Progenitor cell of endocrine pancreas (in vitro differentiated cells): Measurements from ENCODE around the gene IQCC. TPM values are rescaled to one million over a fixed set of nuclear protein-coding genes. Genes with fewer than 3 reads are reported as not detected.

Source experiments
- DNase-seq: peaks from one replicate; pipeline ENCODE4 v3.0.0; 2021; ENCODE audit warnings: low spot score; ENCODE audit not compliant: unreplicated experiment
- H3K27ac Mint-ChIP-seq: 2 replicates; pipeline ENCODE4 v1.8.0; 2021; ENCODE audit warnings: mild to moderate bottlenecking, moderate library complexity, mixed read lengths
- H3K27me3 Mint-ChIP-seq: 2 replicates; pipeline ENCODE4 v1.8.0; 2021; ENCODE audit warnings: mixed read lengths
- H3K36me3 Mint-ChIP-seq: 2 replicates; pipeline ENCODE4 v1.8.0; 2022; ENCODE audit warnings: mixed read lengths; ENCODE audit not compliant: insufficient read depth
- H3K4me1 Mint-ChIP-seq: 2 replicates; pipeline ENCODE4 v1.8.0; 2021; ENCODE audit warnings: low read depth, mixed read lengths
- H3K4me3 Mint-ChIP-seq: 2 replicates; pipeline ENCODE4 v1.8.0; 2021; ENCODE audit warnings: low read depth, mild to moderate bottlenecking, moderate library complexity, mixed read lengths
- H3K9me3 Mint-ChIP-seq: 2 replicates; pipeline ENCODE4 v1.8.0; 2021; ENCODE audit warnings: low read depth, mixed read lengths
- total RNA-seq: library from RNA; stranded (reverse); gene quantifications from 2 replicates; pipeline ENCODE4 v1.2.1, GENCODE V29; 2021
- TF ChIP-seq, protein P1 (sequence below): fragments of 200-600 bp; sonication (generic); IDR thresholded peaks from one replicate; pipeline ENCODE4 v1.5.0; 2021; ENCODE audit warnings: antibody characterized with exemption, mild to moderate bottlenecking; ENCODE audit not compliant: unreplicated experiment

Gene IQCC
- total RNA-seq, 1 donor from 2014 or later, result 5.1 TPM

GRCh38 chr1:32250893-32251716 is 45.6 kb downstream of the IQCC start, which contains the start of gene LCK:
TSS of gene LCK (plus strand) at chr1:32251265. CDS start at chr1:32274330, 23,065 bp downstream.
- Mint-ChIP-seq H3K27me3 (peaks cover 11% of the 10 kb centered on the region), H3K4me3 (peak within 1 kb of the TSS; percentile 11), H3K9me3 (no peaks in the 10 kb centered on the region), H3K36me3 (no peaks in the 10 kb centered on the region), H3K4me1 (peaks cover 13% of the 10 kb centered on the region), H3K27ac (peak within 1 kb of the TSS; percentile 89)
- DNase-seq, result no peak
- TF ChIP-seq, protein P1, sequence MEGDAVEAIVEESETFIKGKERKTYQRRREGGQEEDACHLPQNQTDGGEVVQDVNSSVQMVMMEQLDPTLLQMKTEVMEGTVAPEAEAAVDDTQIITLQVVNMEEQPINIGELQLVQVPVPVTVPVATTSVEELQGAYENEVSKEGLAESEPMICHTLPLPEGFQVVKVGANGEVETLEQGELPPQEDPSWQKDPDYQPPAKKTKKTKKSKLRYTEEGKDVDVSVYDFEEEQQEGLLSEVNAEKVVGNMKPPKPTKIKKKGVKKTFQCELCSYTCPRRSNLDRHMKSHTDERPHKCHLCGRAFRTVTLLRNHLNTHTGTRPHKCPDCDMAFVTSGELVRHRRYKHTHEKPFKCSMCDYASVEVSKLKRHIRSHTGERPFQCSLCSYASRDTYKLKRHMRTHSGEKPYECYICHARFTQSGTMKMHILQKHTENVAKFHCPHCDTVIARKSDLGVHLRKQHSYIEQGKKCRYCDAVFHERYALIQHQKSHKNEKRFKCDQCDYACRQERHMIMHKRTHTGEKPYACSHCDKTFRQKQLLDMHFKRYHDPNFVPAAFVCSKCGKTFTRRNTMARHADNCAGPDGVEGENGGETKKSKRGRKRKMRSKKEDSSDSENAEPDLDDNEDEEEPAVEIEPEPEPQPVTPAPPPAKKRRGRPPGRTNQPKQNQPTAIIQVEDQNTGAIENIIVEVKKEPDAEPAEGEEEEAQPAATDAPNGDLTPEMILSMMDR, result no peak

- DNase-seq, result no peak
- Mint-ChIP-seq H3K27ac (no peak overlapping the region), H3K4me3 (no peak overlapping the region), H3K9me3 (no peaks in the 10 kb centered on the region), H3K36me3 (no peaks in the 10 kb centered on the region), H3K4me1 (peaks cover 5% of the 10 kb centered on the region), H3K27me3 (peaks cover 11% of the 10 kb centered on the region)
- TF ChIP-seq, protein P1, result no peak
Measured at GRCh38 chr1:32255072-32256071, 49.9 kb downstream of the IQCC start.

DNA sequence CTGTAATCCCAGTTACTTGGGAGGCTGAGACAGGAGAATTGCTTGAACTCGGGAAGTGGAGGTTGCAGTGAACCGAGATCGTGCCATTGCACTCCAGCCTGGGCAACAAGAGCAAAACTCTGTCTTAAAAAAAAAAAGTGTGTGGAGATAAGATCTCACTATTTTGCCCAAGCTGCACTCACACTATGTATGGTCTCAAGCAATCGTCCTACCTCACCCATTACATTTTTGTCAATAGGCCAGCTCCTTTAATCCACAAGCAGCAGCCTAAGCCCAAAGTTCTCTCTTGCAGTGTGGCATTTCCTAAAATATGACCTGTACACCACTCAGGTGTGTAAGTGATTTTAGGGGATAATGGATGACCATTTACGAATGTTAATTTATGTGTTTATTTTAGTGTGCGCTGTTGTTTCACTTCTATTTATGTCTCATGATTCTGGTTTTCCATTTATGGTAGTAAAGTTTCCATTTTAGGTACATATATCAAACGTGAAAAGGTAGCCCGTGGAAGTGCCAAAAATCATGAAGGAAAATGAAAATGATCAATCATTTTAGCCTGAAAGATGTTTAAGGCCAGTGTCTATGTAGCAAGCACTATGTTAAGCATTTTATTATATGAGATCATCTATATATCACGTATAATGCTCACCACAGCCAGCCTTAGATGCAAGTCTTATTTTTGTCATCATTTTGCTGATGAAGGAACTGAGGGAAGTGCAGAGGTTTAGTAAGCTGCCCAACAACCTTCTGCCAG is 51.2 kb downstream of the IQCC start:
- no peaks in the 10 kb centered on the region for H3K4me1 Mint-ChIP-seq
- no peak overlapping the region for H3K27ac Mint-ChIP-seq
- TF ChIP-seq, protein P1, result no peak
- peaks cover 10% of the 10 kb centered on the region for H3K27me3 Mint-ChIP-seq
- no peaks in the 10 kb centered on the region for H3K9me3 Mint-ChIP-seq
- DNase-seq, result no peak
- no peaks in the 10 kb centered on the region for H3K36me3 Mint-ChIP-seq
- H3K4me3 Mint-ChIP-seq, result no peak overlapping the region

- Mint-ChIP-seq H3K36me3 (no peaks in the 10 kb centered on the region), H3K4me3 (no peak overlapping the region), H3K27me3 (peaks cover 6% of the 10 kb centered on the region), H3K4me1 (no peaks in the 10 kb centered on the region), H3K27ac (no peak overlapping the region), H3K9me3 (no peaks in the 10 kb centered on the region)
- no peak for DNase-seq
- TF ChIP-seq, protein P1, result no peak
Measured at GRCh38 chr1:32257227-32257508, 51.7 kb downstream of the IQCC start.

Other genes with a start within 250 kb of the IQCC start
- 232 and 235 TPM in 2 replicates for gene KHDRBS1, start 191.8 kb upstream of the IQCC start, total RNA-seq
- gene TMEM39B, start 132.7 kb upstream of the IQCC start, total RNA-seq, result 20.3 and 23.7 TPM in 2 replicates
- gene KPNA6, start 97.6 kb upstream of the IQCC start, total RNA-seq, result 67.0 and 68.4 TPM in 2 replicates
- gene TXLNA, start 26.0 kb upstream of the IQCC start, total RNA-seq, result 55.2 and 55.6 TPM in 2 replicates
- gene CCDC28B, start 5.1 kb upstream of the IQCC start, total RNA-seq, result 15.5 and 16.5 TPM in 2 replicates
- gene DCDC2B, start 3.4 kb downstream of the IQCC start, total RNA-seq, result not detected in 2 replicates
- gene TMEM234, start 16.7 kb downstream of the IQCC start, total RNA-seq, result 43.2 and 49.2 TPM in 2 replicates
- gene EIF3I, start 16.7 kb downstream of the IQCC start, total RNA-seq, result 143 and 145 TPM in 2 replicates
- gene FAM167B, start 41.6 kb downstream of the IQCC start, total RNA-seq, result 3.8 and 4.4 TPM in 2 replicates
- gene LCK, start 45.6 kb downstream of the IQCC start, total RNA-seq, result 0.77 and 1.2 TPM in 2 replicates
- gene HDAC1, start 86.4 kb downstream of the IQCC start, total RNA-seq, result 197 and 207 TPM in 2 replicates
- gene MARCKSL1, start 130.6 kb downstream of the IQCC start, total RNA-seq, result 774 and 833 TPM in 2 replicates
- gene FAM229A, start 156.8 kb downstream of the IQCC start, total RNA-seq, result 15.0 and 17.3 TPM in 2 replicates
- gene TSSK3, start 156.9 kb downstream of the IQCC start, total RNA-seq, result 3.1 and 3.9 TPM in 2 replicates
- gene BSDC1, start 188.8 kb downstream of the IQCC start, total RNA-seq, result 91.0 and 93.6 TPM in 2 replicates